ENCODE measurements around the gene ADORA2A. TPM values are rescaled to one million over a fixed set of nuclear protein-coding genes. Genes with fewer than 3 reads are reported as not detected.

ADORA2A gene
- total and polyA plus RNA-seq, 4 donors: 5.5 to 54.9 (median 22.8) TPM

- no peaks in the 10 kb centered on the region for H3K27me3 ChIP-seq (ENCODE audit: control insufficient read depth in 3 of 3, insufficient read depth in 3 of 3, low read length in 2 of 3)
- peaks cover 0 to 3% (median 0%) of the 10 kb centered on the region in 4 donors for H3K9me3 ChIP-seq (ENCODE audit: control insufficient read depth in 4 of 4, insufficient read depth in 3 of 4, low read length in 3 of 4)
- H3K9ac ChIP-seq (ENCODE audit: insufficient read depth in 1 of 2, low read length in 2 of 2): no peak overlapping the region
- no peak for TF ChIP-seq CTCF (IDR thresholded peaks at IDR 0.05; ENCODE audit: control extremely low read depth, extremely low read depth)
- peaks cover 6 to 37% (median 18%) of the 10 kb centered on the region in 5 donors for H3K4me1 ChIP-seq (ENCODE audit: control insufficient read depth in 5 of 5, insufficient read depth in 5 of 5, low read length in 5 of 5)
- WGBS, 2 donors: 92 to 96% methylated on average over 1 of the region's 1 CpG
- no peak for DNase-seq
- H3K4me3 ChIP-seq: no peak overlapping the region
- peaks cover 0 to 29% (median 3%) of the 10 kb centered on the region in 4 donors for H3K36me3 ChIP-seq (ENCODE audit: control insufficient read depth in 4 of 4, insufficient read depth in 4 of 4, low read length in 4 of 4)
- H3K27ac ChIP-seq (ENCODE audit: low read depth in 1 of 2, low read length in 1 of 2): peak overlapping the region in 1 of 2 donors; percentile 41
- no peak for ATAC-seq (ENCODE audit: insufficient read depth, low FRiP score)
These were observed 37.7 kb upstream of the ADORA2A start for GRCh38 chr22:24389680-24390079.

- Histone ChIP-seq H3K4me1 (ENCODE audit: control insufficient read depth in 5 of 5, insufficient read depth in 5 of 5, low read length in 5 of 5) (peaks cover 6 to 39% (median 18%) of the 10 kb centered on the region in 5 donors), H3K9me3 (ENCODE audit: control insufficient read depth in 4 of 4, insufficient read depth in 3 of 4, low read length in 3 of 4) (peaks cover 0 to 3% (median 0%) of the 10 kb centered on the region in 4 donors), H3K27ac (ENCODE audit: low read depth in 1 of 2, low read length in 1 of 2) (peak overlapping the region; percentile 41 to 45), H3K27me3 (ENCODE audit: control insufficient read depth in 3 of 3, insufficient read depth in 3 of 3, low read length in 2 of 3) (no peaks in the 10 kb centered on the region), H3K36me3 (ENCODE audit: control insufficient read depth in 4 of 4, insufficient read depth in 4 of 4, low read length in 4 of 4) (peaks cover 0 to 29% (median 3%) of the 10 kb centered on the region in 4 donors), H3K4me3 (no peak overlapping the region), H3K9ac (ENCODE audit: insufficient read depth in 1 of 2, low read length in 2 of 2) (no peak overlapping the region)
- ATAC-seq (ENCODE audit: insufficient read depth, low FRiP score) (no peak), DNase-seq (no peak)
- 73 to 86% methylated on average over 2 of the region's 2 CpGs for WGBS, 2 donors
- no peak for TF ChIP-seq CTCF (IDR thresholded peaks at IDR 0.05; ENCODE audit: control extremely low read depth, extremely low read depth)
These were observed 37.2 kb upstream of the ADORA2A start for GRCh38 chr22:24390156-24390555.

- Histone ChIP-seq H3K4me1 (ENCODE audit: control insufficient read depth in 5 of 5, insufficient read depth in 5 of 5, low read length in 5 of 5) (peaks cover 6 to 39% (median 18%) of the 10 kb centered on the region in 5 donors), H3K27ac (ENCODE audit: low read depth in 1 of 2, low read length in 1 of 2) (peak overlapping the region in 1 of 2 donors; percentile 61), H3K27me3 (ENCODE audit: control insufficient read depth in 3 of 3, insufficient read depth in 3 of 3, low read length in 2 of 3) (no peaks in the 10 kb centered on the region), H3K4me3 (no peak overlapping the region), H3K36me3 (ENCODE audit: control insufficient read depth in 4 of 4, insufficient read depth in 4 of 4, low read length in 4 of 4) (peaks cover 0 to 28% (median 4%) of the 10 kb centered on the region in 4 donors), H3K9ac (ENCODE audit: insufficient read depth in 1 of 2, low read length in 2 of 2) (no peak overlapping the region), H3K9me3 (ENCODE audit: control insufficient read depth in 4 of 4, insufficient read depth in 3 of 4, low read length in 3 of 4) (peaks cover 0 to 3% (median 0%) of the 10 kb centered on the region in 4 donors)
- DNase-seq (peak in 2 of 3 donors; percentile 39 to 44), ATAC-seq (ENCODE audit: insufficient read depth, low FRiP score) (no peak)
- WGBS, 2 donors: 47 to 55% methylated on average over 7 of the region's 7 CpGs
- TF ChIP-seq CTCF (IDR thresholded peaks at IDR 0.05; ENCODE audit: control extremely low read depth, extremely low read depth): no peak
These were observed 36.8 kb upstream of the ADORA2A start for GRCh38 chr22:24390576-24390975.

GRCh38 chr22:24391836-24392217, 35.6 kb upstream of the ADORA2A start:
- Histone ChIP-seq H3K27me3 (ENCODE audit: control insufficient read depth in 3 of 3, insufficient read depth in 3 of 3, low read length in 2 of 3) (no peaks in the 10 kb centered on the region), H3K9ac (ENCODE audit: insufficient read depth in 1 of 2, low read length in 2 of 2) (no peak overlapping the region), H3K27ac (ENCODE audit: low read depth in 1 of 2, low read length in 1 of 2) (peak overlapping the region in 1 of 2 donors; percentile 32), H3K4me1 (ENCODE audit: control insufficient read depth in 5 of 5, insufficient read depth in 5 of 5, low read length in 5 of 5) (peaks cover 6 to 38% (median 18%) of the 10 kb centered on the region in 5 donors), H3K4me3 (no peak overlapping the region), H3K36me3 (ENCODE audit: control insufficient read depth in 4 of 4, insufficient read depth in 4 of 4, low read length in 4 of 4) (peaks cover 5 to 33% (median 6%) of the 10 kb centered on the region in 4 donors), H3K9me3 (ENCODE audit: control insufficient read depth in 4 of 4, insufficient read depth in 3 of 4, low read length in 3 of 4) (peaks cover 0 to 3% (median 0%) of the 10 kb centered on the region in 4 donors)
- no peak for DNase-seq
- no peak for ATAC-seq (ENCODE audit: insufficient read depth, low FRiP score)
- no peak for TF ChIP-seq CTCF (IDR thresholded peaks at IDR 0.05; ENCODE audit: control extremely low read depth, extremely low read depth)
- WGBS, 2 donors: 70 to 73% methylated on average over 3 of the region's 3 CpGs
